Measurements from ENCODE around the gene MEGF6. TPM values are rescaled to one million over a fixed set of nuclear protein-coding genes. Genes with fewer than 3 reads are reported as not detected.
"Not testable (repeated sequence)": the region's sequence is repeated elsewhere in the genome, so short reads cannot be mapped to it uniquely, and the experiment has no call there.

Gene MEGF6
- total RNA-seq, 4 donors from 2014 or later: 4.1 to 27.1 (median 11.4) TPM

DNA sequence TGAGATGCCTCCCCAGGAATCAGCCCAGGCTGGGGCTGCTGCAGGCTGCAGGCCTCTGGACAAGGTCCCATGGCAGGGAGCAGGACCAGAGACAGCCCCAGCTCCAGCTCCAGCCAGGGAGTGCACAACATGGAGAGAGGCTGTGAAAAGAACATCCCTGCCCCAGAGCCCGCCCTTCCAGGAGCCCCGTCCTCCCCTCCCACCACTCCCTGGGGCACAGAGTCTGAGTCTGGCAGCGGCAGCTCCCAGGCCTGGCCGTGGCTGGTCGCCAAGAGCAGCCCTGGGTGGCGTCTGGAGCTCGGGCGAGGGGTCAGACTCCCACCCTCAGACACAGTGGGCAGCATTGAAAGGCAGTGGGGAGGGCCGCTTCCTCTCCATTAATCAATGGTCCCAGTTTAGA is 37.8 kb downstream of the MEGF6 start:
- Histone ChIP-seq H3K9me3 (no peaks in the 10 kb centered on the region), H3K4me1 (no peaks in the 10 kb centered on the region), H3K4me3 (no peak overlapping the region), H3K36me3 (no peaks in the 10 kb centered on the region), H3K27ac (no peak overlapping the region), H3K27me3 (no peaks in the 10 kb centered on the region)
- no peak for DNase-seq
- TF ChIP-seq, protein P1, sequence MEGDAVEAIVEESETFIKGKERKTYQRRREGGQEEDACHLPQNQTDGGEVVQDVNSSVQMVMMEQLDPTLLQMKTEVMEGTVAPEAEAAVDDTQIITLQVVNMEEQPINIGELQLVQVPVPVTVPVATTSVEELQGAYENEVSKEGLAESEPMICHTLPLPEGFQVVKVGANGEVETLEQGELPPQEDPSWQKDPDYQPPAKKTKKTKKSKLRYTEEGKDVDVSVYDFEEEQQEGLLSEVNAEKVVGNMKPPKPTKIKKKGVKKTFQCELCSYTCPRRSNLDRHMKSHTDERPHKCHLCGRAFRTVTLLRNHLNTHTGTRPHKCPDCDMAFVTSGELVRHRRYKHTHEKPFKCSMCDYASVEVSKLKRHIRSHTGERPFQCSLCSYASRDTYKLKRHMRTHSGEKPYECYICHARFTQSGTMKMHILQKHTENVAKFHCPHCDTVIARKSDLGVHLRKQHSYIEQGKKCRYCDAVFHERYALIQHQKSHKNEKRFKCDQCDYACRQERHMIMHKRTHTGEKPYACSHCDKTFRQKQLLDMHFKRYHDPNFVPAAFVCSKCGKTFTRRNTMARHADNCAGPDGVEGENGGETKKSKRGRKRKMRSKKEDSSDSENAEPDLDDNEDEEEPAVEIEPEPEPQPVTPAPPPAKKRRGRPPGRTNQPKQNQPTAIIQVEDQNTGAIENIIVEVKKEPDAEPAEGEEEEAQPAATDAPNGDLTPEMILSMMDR (IDR thresholded peaks at IDR 0.05): no peak
- TF ChIP-seq POLR2A (IDR thresholded peaks at IDR 0.05): no peak
- TF ChIP-seq POLR2AphosphoS5 (IDR thresholded peaks at IDR 0.05): no peak
- no peak for TF ChIP-seq EP300 (IDR thresholded peaks at IDR 0.05; ENCODE audit: low read depth)
- 86% methylated on average over 5 of the region's 9 CpGs; no CpG with 5 or more reads in 1 of the 2 donors for WGBS, 2 donors (ENCODE audit: low coverage in 1 of 2)
- intact Hi-C loops (cut with DNase I; ENCODE audit: low total_unique reads) (no loop called here), in situ Hi-C loops (cut with MboI; ENCODE audit: low pct_ligation_motif_present in 1 of 4, low pct_unique_long_range_greater_than_20kb in 1 of 4, low sequenced_read_pairs in 3 of 4) (no loop called here)

DNA sequence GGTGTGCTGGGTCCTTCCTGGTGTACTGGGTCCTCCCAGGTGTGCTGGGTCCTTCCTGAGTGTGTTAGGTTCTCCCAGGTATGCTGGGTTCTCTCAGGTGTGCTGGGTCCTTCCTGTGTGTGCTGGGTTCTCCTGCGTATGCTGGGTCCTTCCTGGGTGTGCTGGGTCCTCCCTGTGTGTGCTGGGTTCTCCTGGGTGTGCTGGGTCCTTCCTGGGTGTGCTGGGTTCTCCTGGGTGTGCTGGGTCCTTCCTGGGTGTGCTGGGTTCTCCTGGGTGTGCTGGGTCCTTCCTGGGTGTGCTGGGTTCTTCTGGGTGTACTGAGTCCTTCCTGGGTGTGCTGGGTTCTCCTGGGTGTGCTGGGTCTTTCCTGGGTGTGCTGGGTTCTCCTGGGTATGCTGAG is 38.7 kb downstream of the MEGF6 start:
- in situ Hi-C loops (cut with MboI; ENCODE audit: low pct_ligation_motif_present in 1 of 4, low pct_unique_long_range_greater_than_20kb in 1 of 4, low sequenced_read_pairs in 3 of 4); DNase-seq; H3K4me3 ChIP-seq; intact Hi-C loops (cut with DNase I; ENCODE audit: low total_unique reads); H3K36me3 ChIP-seq; H3K4me1 ChIP-seq; H3K27me3 ChIP-seq; H3K27ac ChIP-seq; H3K9me3 ChIP-seq: not testable (repeated sequence)
- 86% methylated on average over 1 of the region's 1 CpG; no CpG with 5 or more reads in 1 of the 2 donors for whole genome bisulfite sequencing, 2 donors (ENCODE audit: low coverage in 1 of 2)

DNA sequence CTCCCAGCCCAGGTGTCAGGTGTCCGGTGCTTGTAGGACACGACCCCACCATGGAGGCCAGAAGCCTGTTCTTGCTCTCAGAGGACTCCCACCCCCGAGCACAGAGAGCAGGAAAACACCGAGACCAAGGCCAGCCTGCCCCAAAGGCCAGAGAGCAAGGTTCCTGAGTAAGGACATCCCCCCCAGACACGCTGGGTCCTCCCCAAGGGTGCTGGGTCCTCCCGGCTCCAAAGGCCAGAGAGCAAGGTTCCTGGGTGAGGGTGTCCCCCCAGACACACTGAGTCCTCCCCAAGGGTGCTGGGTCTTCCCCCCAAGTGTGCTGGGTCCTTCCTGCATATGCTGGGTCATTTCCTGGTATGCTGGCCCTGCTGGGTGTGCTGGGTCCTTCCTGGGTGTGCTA is 40.0 kb downstream of the MEGF6 start:
- Histone ChIP-seq H3K36me3 (no peaks in the 10 kb centered on the region), H3K9me3 (no peaks in the 10 kb centered on the region), H3K27ac (no peak overlapping the region), H3K4me3 (no peak overlapping the region), H3K4me1 (no peaks in the 10 kb centered on the region), H3K27me3 (no peaks in the 10 kb centered on the region)
- intact Hi-C loops (cut with DNase I; ENCODE audit: low total_unique reads): no loop called here
- DNase-seq: no peak
- no peak for TF ChIP-seq EP300 (IDR thresholded peaks at IDR 0.05; ENCODE audit: low read depth)
- TF ChIP-seq POLR2A (IDR thresholded peaks at IDR 0.05): no peak
- TF ChIP-seq, protein P1 (IDR thresholded peaks at IDR 0.05): no peak
- TF ChIP-seq POLR2AphosphoS5 (IDR thresholded peaks at IDR 0.05): no peak
- in situ Hi-C loops (cut with MboI; ENCODE audit: low pct_ligation_motif_present in 1 of 4, low pct_unique_long_range_greater_than_20kb in 1 of 4, low sequenced_read_pairs in 3 of 4): no loop called here
- 86% methylated on average over 6 of the region's 6 CpGs; no CpG with 5 or more reads in 1 of the 2 donors for WGBS, 2 donors (ENCODE audit: low coverage in 1 of 2)

DNA sequence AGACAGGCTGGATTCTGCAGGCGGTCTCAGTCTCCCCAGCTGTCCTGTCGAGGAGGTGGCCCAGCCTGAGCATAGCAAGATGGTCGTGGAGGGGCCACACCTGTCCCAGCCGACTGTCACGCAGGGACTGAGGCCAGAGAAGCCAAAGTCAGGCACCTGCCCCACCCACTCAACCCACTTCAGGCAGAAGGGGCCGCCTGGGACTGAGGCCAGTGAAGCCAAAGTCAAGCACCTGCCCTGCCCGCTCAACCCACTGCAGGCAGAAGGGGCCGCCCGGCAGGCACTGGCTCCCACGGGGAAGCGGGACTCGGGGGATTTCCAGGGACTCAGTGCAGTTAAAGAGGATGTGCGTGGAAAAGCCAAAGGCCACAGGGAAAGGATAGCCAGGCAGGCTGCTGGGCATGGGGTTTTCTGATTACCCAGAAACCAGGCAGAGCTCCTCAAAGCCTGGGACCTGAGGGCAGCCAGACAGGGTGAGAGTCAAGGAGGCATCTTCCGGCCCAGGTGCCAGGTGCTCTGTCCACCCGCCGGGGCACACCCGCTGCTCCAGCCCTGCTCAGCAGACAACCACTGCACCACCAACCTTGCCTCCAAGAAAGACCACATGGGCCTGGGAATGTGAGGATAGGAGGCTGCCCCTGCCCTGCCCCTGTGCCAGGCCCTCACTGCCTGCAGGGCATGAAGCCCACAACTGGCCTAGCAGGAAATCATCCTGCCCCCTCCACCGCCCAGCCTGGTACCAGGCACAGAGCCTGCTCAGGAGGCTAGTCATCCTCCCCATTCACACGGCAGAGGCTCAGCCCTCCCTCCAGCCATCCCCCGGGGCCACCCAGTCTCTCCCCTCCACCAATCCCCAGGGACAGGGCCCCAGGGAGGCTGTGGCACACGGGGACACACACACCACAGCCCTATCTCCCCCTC is 41.0 kb downstream of the MEGF6 start:
- intact Hi-C loops (cut with DNase I; ENCODE audit: low total_unique reads) (no loop called here), in situ Hi-C loops (cut with MboI; ENCODE audit: low pct_ligation_motif_present in 1 of 4, low pct_unique_long_range_greater_than_20kb in 1 of 4, low sequenced_read_pairs in 3 of 4) (no loop called here)
- no peaks in the 10 kb centered on the region for H3K4me1 ChIP-seq
- no peaks in the 10 kb centered on the region for H3K9me3 ChIP-seq
- no peaks in the 10 kb centered on the region for H3K36me3 ChIP-seq
- WGBS, 2 donors (ENCODE audit: low coverage in 1 of 2): 51% methylated on average over 20 of the region's 21 CpGs; no CpG with 5 or more reads in 1 of the 2 donors
- no peak overlapping the region for H3K27ac ChIP-seq
- H3K27me3 ChIP-seq: no peaks in the 10 kb centered on the region
- TF ChIP-seq POLR2A (IDR thresholded peaks at IDR 0.05) (no peak), POLR2AphosphoS5 (IDR thresholded peaks at IDR 0.05) (no peak), EP300 (IDR thresholded peaks at IDR 0.05; ENCODE audit: low read depth) (no peak)
- TF ChIP-seq, protein P1 (IDR thresholded peaks at IDR 0.05): no peak
- no peak overlapping the region for H3K4me3 ChIP-seq
- DNase-seq: no peak
